Activated CD4-positive, CD25-positive, alpha-beta regulatory T cell (primary cell): Measurements from ENCODE around the gene EPN2.

Experiments used
- DNase-seq, 4 experiments: peaks; one replicate each; lab custom pipeline; 2025; lab: John Stamatoyannopoulos, UW

Gene EPN2

GRCh38 chr17:19294443-19294842, 57.3 kb downstream of the EPN2 start:
- DNase-seq = no peak

DNA sequence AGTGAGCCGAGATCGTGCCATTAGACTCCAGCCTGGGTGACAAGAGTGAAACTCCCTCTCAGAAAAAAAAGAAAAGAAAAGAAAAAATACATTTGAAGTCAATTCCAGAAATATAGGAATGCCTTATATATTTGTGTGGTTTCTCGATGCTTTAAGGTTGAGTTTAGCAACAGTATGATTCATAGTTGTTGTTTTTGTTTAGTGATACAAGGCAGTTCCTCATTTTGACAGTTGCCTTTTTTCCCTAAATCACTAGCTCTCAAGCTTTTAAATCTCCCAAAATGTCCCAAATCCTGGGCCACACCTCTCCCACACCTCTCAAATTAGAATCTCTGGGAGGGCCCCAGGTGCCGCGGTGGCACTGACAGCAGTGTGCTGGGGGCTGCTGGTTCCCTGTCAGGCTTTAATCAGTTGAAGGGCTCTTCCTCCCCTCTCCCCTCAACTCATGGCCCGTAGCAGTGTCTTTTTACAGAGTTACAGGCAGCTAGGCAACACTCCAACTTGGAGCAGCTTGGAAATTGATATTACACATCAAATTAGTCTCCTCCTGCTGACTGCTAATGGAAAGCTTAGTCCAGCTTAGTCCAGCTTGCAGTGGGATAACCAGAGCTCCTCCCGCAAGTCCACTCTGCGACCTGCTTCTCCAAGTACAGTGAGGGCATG, 58.4 kb downstream of the EPN2 start:
- no peak for DNase-seq

GRCh38 chr17:19296786-19297778, 59.9 kb downstream of the EPN2 start:
- no peak for DNase-seq

DNA sequence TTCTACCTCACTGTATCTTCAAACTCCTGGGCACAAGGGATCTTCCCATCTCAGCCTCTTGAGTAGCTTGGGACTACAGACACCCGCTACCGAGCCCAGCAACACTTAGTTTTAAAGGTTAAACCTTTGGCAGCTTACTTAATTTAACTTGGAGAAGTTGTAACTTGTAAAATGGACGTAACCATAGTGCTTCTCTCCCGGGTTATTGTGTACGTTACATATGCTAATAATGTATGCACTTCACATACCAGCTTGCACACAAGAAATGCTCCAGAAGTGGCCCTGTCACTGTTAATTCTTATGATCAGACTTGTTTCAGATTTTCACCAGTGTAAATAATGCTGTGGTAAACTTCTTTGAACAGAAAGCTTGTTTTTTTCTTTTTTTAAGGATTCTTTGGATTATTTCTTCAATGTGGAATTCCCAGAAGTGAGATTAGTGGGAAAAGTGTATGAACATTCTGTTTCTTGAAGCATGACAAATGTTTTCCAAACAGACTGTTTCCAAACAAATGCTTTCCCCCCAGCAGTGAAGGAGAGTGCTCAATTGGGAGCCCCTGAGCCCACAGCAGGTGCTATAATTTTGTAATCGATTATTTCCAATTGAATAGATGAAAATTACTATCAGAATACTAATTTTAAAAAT, 61.5 kb downstream of the EPN2 start:
- DNase-seq = no peak

DNA sequence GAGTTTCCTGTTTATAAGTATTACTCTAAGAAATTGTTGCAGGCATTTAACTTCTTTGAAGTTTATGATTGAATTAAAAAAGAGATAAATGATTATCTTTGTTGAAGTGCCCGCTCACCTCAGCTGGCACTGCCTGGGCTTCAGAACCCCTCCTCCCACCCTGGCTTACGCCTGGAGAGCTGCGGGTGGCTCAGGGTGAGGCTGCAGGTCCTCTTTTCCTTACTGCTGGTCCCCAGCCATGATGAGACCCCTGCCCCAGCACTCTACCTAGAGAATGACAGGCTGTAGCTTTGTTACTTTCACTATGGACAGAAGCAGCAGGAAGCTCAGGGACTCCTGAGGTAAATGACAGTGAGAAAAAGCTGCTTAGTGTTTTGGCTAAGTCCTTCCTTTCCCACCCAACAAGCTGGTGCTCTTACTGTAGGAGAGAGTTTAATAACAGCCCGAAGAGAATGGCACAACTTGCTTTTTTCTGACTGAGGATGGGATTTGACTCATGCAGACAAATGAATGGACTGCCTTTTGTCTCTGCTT, 62.1 kb downstream of the EPN2 start:
- DNase-seq = no peak

DNA sequence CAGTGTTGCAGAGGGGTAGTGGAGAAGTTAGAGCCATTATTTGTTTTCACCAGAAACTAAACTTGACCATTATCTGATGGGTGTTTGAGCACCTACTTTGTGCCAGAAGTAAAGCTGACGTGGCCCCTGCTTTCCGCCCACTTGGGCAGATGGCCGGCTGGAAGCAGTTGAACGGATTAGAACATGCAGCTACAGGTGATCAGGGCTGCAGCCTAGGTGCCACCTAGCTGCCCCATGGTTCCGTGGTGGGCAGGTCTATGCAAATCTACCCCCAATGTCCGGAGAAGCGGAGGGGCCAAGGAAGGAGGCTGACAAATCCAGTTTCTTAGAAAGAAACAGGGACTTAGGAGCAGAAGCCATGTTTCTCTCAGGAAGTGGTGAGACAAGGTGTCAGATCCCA, 62.7 kb downstream of the EPN2 start:
- no peak for DNase-seq

DNA sequence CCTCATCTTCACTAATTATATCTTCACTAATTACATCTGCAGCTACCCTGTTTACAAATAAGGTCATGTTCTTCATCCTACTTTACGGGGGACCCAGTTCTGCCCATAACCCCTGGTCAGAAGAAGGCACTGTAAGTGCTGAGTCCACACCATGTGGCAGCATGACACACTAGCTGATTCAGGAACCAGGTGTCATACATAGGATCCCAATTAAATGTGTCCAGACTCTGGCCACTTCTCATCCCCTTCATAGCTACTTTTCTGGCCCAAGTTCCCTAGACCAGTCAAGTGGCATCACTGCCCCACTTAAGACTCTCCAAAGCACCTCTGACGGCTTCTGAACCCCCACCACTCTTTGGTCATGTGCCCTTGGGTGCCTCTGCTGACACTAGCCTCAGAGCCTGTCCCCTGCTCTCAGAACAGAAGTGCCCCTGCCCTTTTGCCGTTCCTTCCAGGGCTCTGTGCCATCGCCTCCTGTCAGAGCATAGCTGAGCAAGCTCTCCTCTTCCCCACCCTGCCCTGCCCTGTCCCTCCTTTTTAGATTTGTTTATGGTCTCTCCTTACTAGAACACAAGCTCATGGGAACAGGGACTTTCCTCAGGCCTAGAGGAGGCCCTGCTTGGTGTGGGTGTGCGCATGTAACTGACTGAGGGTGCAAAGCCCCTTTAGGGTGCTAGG, 64.2 kb downstream of the EPN2 start:
- DNase-seq = no peak

- no peak for DNase-seq
Measured at GRCh38 chr17:19301973-19302372, 64.8 kb downstream of the EPN2 start.

- no peak for DNase-seq
Measured at GRCh38 chr17:19302791-19303331, 65.7 kb downstream of the EPN2 start.

- no peak for DNase-seq
Measured at GRCh38 chr17:19303367-19303776, 66.2 kb downstream of the EPN2 start.

- no peak for DNase-seq
Measured at GRCh38 chr17:19304209-19304608, 67.0 kb downstream of the EPN2 start.

- DNase-seq = no peak
Measured at GRCh38 chr17:19304751-19305150, 67.6 kb downstream of the EPN2 start.

DNA sequence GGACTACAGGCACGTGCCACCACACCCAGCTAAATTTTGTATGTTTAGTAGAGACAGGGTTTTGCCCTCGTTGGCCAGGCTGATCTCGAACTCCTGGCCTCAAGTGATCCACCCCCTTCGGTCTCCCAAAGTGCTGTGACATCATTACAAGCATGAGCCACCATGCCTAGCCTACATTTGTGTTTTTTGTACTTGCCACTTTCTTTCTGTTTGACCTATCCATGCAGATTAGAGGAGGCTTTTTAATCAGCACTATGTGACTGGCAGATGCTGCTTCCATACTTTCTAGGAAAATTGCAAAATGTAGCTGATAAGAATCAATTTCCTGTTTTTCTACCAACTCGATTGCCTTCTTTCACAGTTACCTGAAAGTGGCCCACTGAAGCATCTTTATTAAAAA, 68.1 kb downstream of the EPN2 start:
- no peak for DNase-seq

- DNase-seq = no peak
Measured at GRCh38 chr17:19305761-19306159, 68.6 kb downstream of the EPN2 start.

DNA sequence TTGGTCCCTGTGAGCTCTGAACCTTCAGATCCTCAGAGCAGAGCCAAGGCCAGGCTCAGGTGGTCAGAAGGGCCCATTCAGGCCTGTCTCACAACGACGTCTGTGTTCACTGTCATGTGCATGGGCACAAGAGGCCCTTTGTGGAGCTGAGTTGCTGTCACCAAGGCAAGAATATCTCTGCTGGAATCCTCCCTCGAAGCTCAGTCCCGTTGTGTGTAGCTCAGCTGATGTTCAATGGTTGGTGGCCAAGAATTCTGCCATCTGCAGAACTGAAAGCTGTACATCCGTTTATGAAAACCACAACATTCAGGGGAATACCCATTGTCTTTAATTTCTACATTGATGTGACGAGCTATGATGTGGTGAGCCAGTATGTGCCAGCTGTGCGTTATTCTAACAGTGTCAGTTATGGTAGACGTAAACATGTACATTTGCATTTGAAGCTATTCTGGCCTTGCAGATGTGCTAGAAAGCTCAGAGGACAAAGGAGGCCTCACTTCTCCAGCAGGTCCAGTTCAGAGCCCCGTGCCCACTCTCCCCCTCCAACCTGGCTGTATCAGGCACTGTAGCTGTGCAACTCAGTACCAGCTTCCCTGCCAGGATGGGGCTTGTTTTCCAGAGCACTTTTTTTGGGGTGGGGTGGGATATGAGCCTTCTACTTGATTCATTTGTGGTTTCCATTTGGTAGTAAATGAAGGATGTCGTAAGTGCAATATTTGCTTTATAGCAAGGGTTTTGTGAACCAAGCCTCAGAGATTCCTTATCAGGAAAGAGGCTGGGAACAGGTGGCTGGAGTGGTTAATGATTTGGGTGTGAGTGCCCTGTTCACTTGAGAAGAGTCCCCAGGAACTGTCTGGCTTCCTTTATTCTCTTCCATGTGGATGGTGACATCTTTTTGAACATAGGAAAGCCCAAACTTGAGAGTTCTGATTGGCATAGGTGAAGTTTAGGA, 69.3 kb downstream of the EPN2 start:
- DNase-seq = no peak

DNA sequence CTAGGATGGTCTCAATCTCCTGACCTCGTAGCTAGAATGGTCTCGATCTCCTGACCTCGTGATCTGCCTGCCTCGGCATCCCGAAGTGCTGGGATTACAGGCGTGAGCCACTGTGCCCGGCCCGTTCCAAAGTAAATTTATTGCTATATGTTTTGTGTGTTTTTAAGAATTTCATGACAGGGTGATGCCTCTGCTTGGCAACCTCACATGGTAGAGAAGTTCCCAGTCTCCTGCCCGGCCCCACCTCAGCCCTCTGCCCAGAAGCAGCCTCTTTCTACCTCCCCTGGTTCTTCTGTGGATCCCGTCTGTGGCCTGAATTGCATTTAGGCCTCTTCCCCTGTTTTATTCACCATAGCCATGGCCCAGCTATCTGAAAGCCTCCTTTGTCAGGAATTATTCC, 70.4 kb downstream of the EPN2 start:
- DNase-seq = no peak

DNA sequence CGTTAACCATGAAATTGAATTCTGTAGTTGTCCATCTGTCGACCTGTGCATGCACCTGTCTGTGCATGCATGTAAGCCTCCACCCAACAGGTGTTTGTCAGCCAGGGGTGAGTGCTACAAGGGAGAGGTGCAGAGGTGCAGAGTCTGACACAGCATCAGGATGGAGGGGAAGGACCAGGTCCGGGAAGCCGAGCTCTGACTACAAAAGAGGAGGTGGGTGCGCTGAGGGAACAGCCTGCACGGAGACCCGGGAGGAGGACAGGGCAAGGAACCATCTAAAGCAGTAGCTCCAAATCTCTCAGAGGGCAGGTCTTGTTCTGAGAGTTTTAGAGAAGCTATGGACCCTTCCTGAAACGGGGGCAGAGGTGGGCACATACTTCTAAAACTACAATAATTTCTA, 71.2 kb downstream of the EPN2 start:
- no peak for DNase-seq

- DNase-seq = no peak
Measured at GRCh38 chr17:19309701-19310100, 72.5 kb downstream of the EPN2 start.

GRCh38 chr17:19310151-19310550, 73.0 kb downstream of the EPN2 start:
- DNase-seq = no peak

GRCh38 chr17:19311016-19311415, 73.8 kb downstream of the EPN2 start:
- no peak for DNase-seq
